ENCODE measurements around the gene PIK3R1.

PIK3R1 gene

GRCh38 chr5:68335075-68335474, 119.5 kb downstream of the PIK3R1 start:
- in situ Hi-C loops (cut with HindIII; ENCODE audit: low sequenced_read_pairs) = no loop called here
- no peak overlapping the region for H3K4me3 ChIP-seq (ENCODE audit: low read depth, low read length)
- DNase-seq (ENCODE audit: low read depth, low spot score) = no peak
- no peak for TF ChIP-seq CTCF (IDR thresholded peaks at IDR 0.05; ENCODE audit: low read depth, low read length)

DNA sequence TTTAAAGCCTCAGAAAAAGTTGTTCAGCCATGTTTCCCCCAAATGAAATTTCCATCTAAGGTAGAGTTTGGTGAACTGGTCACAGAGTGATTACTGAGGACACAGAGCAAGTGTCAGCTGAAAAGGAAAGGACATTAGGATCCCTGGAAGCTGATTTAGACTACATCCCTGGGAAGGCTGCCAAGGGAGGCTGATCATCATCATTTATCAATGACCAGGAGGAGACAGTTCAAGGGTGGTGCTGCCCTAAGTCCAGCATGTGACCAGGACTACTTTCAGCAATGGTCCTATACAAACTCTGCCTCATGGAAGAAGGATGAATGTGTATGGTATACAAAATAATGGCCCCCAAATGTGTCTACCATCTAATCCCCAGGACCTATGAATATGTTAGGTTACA, 120.6 kb downstream of the PIK3R1 start:
- H3K4me3 ChIP-seq (ENCODE audit: low read depth, low read length) = no peak overlapping the region
- no peak for DNase-seq (ENCODE audit: low read depth, low spot score)
- in situ Hi-C loops (cut with HindIII; ENCODE audit: low sequenced_read_pairs) = no loop called here
- no peak for TF ChIP-seq CTCF (IDR thresholded peaks at IDR 0.05; ENCODE audit: low read depth, low read length)

DNA sequence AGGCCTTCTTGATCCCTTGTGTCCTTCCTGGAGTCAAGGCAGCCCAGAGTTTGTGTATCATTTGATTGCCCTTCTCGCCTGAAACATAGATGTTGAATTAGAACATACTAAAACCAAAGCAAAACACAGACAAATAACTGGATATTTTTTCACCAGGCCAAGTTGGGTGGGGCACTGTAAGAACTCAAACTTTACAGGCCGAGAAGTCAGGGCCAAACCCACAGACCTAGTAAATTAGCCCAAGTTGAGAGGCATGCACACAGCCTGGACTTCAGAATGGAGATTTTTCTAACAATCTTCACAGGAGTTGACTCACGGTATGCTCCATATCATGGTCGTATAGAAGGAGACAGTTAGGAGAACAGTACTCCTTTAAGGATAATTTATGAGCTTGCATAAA, 121.7 kb downstream of the PIK3R1 start:
- no peak for TF ChIP-seq CTCF (IDR thresholded peaks at IDR 0.05; ENCODE audit: low read depth, low read length)
- in situ Hi-C loops (cut with HindIII; ENCODE audit: low sequenced_read_pairs) = no loop called here
- H3K4me3 ChIP-seq (ENCODE audit: low read depth, low read length) = no peak overlapping the region
- DNase-seq (ENCODE audit: low read depth, low spot score) = no peak

DNA sequence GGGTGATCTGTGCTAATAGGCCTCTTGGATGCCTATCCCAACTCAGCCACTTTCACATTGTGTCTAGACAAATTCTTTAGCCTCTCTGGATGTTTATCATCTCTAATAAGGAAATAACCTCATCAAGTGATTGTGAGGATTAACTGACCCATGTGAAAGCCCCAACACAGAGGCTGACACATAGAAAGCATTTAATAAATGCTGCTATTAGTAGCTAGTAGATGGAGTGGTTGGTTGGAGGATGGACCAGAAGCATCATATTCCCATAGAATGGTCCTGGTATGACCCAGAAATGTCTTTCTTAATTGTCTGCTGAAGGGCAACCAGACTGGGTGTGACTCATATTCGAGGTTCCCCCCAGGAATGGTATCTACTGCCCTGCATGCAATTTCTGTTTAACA, 124.4 kb downstream of the PIK3R1 start:
- peak; percentile 41 for DNase-seq (ENCODE audit: low read depth, low spot score)
- in situ Hi-C loops (cut with HindIII; ENCODE audit: low sequenced_read_pairs) = no loop called here
- TF ChIP-seq CTCF (IDR thresholded peaks at IDR 0.05; ENCODE audit: low read depth, low read length) = no peak
- no peak overlapping the region for H3K4me3 ChIP-seq (ENCODE audit: low read depth, low read length)

GRCh38 chr5:68341006-68341405, 125.5 kb downstream of the PIK3R1 start:
- in situ Hi-C loops (cut with HindIII; ENCODE audit: low sequenced_read_pairs) = no loop called here
- no peak for DNase-seq (ENCODE audit: low read depth, low spot score)
- no peak for TF ChIP-seq CTCF (IDR thresholded peaks at IDR 0.05; ENCODE audit: low read depth, low read length)
- no peak overlapping the region for H3K4me3 ChIP-seq (ENCODE audit: low read depth, low read length)

GRCh38 chr5:68342693-68343092, 127.1 kb downstream of the PIK3R1 start:
- in situ Hi-C loops (cut with HindIII; ENCODE audit: low sequenced_read_pairs) = no loop called here

More at GRCh38 chr5:68342693-68343092, 127.1 kb downstream of the PIK3R1 start:
- DNase-seq (ENCODE audit: low read depth, low spot score) = no peak
- no peak overlapping the region for H3K4me3 ChIP-seq (ENCODE audit: low read depth, low read length)
- TF ChIP-seq CTCF (IDR thresholded peaks at IDR 0.05; ENCODE audit: low read depth, low read length) = no peak
